Measurements from ENCODE around the gene STAT5B.

STAT5B gene

GRCh38 chr17:42285346-42286050 lies 9.3 kb upstream of the STAT5B start:
- DNase-seq (ENCODE audit: low read depth in 2 of 2, low spot score in 1 of 2), result no peak

- no peak for DNase-seq (ENCODE audit: low read depth in 2 of 2, low spot score in 1 of 2)
Observed at GRCh38 chr17:42284566-42284965, 8.4 kb upstream of the STAT5B start.

DNA sequence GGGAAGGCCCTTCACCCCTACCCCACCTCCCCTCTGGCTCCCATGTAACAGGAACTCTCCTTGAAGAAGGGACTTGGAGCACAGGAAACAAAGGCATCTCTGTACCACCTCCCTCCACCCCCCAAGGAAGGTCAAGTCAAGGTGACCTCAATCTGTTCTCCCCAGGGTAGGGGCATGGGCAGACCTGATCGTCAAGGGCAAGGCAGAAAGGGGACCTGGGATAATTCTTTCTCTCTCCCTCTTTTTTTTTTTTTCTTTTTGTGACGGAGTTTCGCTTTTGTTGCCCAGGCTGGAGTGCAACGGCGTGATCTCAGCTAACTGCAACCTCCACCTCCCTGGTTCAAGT lies 7.8 kb upstream of the STAT5B start:
- no peak for DNase-seq (ENCODE audit: low read depth in 2 of 2, low spot score in 1 of 2)

DNA sequence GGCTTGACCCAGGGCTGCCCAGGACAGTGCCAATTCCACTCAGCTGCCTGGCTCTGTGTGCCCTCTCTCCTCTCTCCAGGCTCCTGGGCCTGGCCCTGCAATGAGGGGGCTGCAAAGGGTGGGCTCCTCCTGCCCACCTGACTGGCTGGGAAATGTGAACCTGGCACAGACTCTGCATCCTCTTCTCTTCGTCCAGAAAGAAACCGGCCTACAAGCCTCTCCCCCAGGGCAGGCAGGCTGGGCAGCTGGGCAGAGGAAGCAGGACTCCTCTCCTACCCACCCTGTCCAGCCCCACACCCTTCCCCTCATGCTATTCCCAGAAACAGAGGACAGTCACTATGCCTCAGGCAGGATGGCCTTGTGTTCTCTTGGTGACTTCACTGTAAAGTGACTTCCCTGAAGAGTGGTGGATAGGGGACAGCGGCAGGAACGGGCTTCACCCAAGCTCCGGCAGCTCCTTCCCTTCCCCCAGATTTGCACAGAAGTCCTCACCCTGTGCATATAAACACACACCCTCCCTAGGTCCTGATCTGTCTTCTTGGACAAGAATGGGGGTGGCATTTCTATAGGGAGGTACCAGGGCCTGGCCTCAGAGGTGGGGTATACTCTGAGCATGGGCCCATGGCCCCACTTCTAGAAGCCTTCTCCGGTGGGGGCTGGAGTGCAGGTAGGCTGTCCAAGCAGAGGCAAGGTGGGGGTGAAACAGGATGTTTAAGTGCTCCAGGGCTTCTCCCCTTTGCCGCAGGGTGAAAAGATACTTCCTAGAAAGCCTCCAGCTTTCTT lies 7.2 kb upstream of the STAT5B start:
- DNase-seq (ENCODE audit: low read depth in 2 of 2, low spot score in 1 of 2), result no peak

DNA sequence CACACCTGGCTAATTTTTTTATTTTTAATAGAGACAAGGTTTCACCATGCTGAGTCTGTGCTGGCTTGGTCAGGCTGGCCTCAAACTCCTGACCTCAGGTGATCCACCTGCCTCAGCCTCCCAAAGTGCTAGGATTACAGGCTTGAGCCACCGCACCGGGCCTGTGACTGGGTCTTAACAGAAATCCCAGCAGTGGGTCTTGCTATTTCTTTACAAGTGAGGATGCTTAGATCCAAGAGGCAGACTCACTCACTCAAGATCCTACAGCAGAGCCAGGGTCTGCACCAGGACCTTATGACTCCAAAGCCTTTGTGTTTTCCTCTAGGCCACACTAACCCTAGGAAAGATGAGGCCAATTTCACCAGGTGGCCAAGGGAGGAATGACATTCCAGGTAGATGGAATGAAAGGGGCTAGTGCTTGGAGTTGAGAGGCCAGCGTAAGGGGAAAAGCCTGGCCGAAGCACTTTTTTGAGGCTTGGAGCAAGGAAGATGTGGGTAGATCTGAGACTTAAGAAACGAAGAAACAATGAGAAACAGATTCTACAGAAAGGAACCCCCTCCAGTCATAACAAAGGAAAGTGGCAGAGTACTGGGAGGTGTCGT lies 6.4 kb upstream of the STAT5B start:
- no peak for DNase-seq (ENCODE audit: low read depth in 2 of 2, low spot score in 1 of 2)

GRCh38 chr17:42281571-42282096 lies 5.4 kb upstream of the STAT5B start:
- DNase-seq (ENCODE audit: low read depth in 2 of 2, low spot score in 1 of 2), result no peak

DNA sequence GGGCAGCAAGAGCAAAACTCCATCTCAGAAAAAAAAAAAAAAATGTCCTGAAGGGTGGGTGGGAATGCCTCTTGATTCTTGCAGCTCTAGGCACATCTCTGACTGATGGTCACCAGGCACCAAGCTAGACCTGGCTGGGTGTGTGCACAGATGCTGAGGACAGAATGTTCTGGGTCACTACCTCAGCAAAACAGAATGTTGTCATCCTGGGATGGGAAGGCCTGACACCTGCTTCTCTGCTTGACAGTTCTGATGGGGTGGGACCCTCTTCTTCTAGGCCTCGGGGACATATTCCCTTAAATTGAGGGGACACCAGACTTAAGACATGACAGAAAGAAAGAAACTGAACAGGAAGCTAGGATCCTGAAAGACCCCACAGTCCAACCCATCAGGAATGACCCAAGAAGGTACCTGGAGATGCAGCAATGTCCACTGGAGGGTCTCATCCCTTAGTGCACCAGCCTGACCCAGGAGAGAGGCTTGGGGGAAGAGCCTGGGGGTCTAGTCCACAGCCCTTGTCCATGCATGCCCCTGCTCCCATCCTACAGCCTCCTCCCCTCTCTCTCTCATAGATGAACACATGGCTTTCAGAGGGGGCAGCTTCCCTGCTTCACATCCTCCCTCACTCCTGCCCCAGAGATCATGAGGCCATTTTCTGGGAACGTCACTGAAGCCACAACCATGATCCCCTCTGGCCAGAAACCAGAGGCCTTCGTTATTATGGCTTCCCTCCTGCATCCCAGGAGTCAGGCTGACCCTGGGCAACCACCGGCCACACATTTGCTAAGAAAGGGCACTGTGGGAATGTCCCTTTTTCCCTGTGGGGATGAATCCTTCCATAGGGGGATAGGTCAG lies 3.8 kb upstream of the STAT5B start:
- no peak for DNase-seq (ENCODE audit: low read depth in 2 of 2, low spot score in 1 of 2)

- no peak for DNase-seq (ENCODE audit: low read depth in 2 of 2, low spot score in 1 of 2)
Observed at GRCh38 chr17:42277342-42277712, 1.1 kb upstream of the STAT5B start.

DNA sequence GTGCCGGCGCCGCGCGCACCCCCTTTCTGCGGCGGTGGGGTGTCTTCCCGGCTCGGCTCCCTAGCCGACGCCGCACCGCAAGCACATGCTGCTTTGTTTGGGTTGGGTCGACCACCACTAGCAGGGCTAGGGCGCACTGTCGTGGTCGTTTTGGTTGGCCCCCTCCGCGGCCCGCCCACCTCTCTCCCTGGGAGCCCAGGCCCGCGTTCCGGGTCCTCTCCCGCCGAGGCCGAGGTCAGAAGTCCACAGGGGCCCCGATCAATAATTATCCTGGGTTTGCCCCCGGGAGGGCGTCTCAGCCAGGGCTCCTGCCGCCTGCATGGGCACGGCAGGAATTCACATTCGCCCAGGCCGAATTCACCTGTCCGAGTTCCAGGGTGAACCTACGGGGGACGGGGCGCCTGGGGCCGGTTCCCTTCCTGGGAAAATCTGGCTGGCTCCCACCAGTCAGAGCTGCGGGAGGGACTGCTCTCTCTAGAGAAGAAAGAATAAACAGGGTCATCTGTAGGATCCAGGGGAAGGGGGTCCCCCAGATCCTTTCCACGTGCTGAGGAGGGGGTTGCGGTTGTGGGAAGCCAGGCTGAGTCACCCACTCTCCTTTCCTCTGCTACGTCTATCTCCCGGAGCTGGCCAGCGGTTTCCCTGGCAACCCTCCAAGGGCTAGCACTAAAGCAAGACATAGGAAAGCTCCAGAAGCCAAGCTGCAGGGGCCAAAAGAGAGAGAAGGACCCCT lies 584 bp upstream of the STAT5B start:
- DNase-seq (ENCODE audit: low read depth in 2 of 2, low spot score in 1 of 2), result no peak

GRCh38 chr17:42275527-42276358 lies 448 bp downstream of the STAT5B start:
- DNase-seq (ENCODE audit: low read depth in 2 of 2, low spot score in 1 of 2), result peak in 1 of 2 donors; percentile 34

DNA sequence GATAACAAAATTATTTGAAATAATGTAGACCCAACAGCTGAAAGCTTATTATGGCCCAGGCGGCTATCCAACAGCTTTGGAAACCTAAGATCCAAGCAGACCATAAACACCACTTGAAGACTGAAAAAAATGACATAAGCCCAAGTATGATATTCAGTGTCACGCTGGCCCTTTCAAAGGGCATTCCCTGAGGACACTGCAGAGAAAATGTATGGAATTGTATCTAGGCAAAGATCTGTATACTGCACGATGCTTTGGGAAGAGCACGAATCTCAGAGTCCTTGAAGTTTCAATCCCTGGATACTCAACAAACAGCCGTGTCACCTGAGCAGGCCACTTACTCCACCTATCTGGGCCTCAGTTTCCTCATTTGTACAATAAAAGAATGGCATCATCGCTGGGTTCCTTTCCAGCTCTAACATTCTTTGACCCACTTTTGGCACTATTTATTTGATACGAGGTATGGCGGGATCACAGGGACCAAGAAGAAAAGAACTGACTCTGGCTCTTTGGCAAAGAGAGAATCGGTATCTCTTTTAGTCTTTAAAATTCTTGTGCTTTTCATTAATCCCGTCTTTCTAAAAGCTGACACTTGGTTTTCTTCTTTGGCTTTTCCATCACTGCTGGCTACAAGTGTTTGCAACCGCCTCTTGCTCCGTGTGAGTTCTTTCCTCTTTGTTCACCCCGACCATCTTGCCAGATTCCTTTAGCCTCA lies 1.2 kb downstream of the STAT5B start:
- no peak for DNase-seq (ENCODE audit: low read depth in 2 of 2, low spot score in 1 of 2)

DNA sequence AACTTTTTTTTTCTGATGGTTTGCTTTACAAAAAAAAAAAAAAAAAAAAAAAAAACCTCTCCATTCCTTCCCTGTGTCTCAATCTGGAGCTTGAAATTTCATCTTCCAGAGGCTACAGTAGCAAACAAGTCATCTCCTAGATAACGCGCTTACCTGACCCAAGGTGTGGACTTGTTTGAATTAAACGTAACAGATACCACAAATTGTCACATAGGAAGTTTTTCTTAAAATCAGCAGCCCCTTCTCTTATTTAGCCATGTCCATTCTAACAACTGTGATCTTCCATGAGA lies 2.0 kb downstream of the STAT5B start:
- DNase-seq (ENCODE audit: low read depth in 2 of 2, low spot score in 1 of 2), result no peak

GRCh38 chr17:42273474-42274252 lies 2.5 kb downstream of the STAT5B start:
- no peak for DNase-seq (ENCODE audit: low read depth in 2 of 2, low spot score in 1 of 2)

GRCh38 chr17:42272162-42272907 lies 3.9 kb downstream of the STAT5B start:
- no peak for DNase-seq (ENCODE audit: low read depth in 2 of 2, low spot score in 1 of 2)

DNA sequence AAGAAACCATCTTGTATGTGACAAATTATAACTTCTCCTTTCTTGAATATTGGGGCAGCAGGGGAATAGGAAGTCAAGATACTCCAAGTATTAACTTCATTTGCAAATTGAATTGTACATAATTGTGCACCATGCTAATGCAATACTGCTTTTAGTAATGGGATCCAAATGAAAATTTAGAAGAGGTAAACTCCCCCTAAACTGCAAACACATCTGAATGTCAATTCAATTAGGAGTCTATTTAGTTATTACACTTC lies 4.5 kb downstream of the STAT5B start:
- DNase-seq (ENCODE audit: low read depth in 2 of 2, low spot score in 1 of 2), result no peak

DNA sequence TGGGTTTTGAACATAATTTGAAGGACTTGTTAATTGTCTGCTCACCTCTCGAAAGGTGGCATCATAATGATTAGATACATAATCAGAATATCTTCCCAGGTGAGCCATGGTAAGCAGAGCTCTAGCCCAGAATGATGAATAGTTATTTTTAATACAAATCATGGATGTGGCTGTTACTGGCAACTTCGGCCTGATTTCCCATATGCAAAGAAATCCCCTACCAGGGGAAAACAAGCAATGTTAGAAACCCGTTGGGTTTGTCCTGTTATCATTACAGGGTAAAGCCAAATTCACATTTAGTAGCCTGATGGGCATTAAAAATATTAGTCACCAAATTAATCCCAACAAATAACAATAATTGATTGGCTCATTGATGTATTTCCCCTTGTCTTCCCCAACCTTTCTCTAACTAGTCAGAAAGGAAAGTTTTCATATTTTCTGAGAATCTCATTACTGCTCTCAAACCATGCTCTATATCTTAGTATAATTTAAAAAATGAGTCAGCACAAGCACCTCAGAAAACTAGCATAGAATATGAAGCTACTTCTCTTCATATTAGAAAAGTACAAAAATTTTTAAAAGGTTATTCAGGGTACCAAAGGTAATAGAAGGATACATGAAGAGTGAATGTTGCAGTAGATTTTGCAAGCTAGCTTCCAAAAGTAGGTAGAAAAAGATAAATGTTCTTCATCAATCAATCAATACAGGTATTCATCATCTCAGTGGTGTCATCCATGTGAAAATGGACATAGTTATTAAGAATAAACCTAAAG lies 5.0 kb downstream of the STAT5B start:
- no peak for DNase-seq (ENCODE audit: low read depth in 2 of 2, low spot score in 1 of 2)

DNA sequence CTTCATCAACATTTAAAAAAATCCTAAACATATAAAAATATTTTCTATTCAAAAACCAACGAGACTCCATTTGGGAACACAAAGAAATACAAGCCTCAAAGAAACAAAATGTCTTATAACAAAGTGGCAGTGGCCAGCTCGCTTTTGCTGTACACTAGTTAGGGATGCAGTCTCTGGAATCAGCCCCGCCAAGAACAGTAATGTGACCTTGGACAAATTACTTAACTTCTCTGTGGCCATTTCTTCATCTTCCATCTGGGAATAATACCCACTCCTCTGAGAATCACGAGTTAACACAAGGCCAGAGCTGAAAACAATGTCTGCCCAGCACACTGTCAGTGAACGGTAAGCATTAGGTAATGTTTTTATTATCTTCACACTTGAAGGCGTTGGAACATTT lies 5.6 kb downstream of the STAT5B start:
- no peak for DNase-seq (ENCODE audit: low read depth in 2 of 2, low spot score in 1 of 2)
